Amygdala (tissue), 56 donors: ENCODE results near the gene ELFN1.
A peak's percentile ranks its signal among the peaks of the same experiment; 100 is the strongest.

ENCODE experiments used
- DNase-seq, 56 donors: peaks; one replicate each; lab custom pipeline; 2025; lab: John Stamatoyannopoulos, UW

ELFN1 gene

DNA sequence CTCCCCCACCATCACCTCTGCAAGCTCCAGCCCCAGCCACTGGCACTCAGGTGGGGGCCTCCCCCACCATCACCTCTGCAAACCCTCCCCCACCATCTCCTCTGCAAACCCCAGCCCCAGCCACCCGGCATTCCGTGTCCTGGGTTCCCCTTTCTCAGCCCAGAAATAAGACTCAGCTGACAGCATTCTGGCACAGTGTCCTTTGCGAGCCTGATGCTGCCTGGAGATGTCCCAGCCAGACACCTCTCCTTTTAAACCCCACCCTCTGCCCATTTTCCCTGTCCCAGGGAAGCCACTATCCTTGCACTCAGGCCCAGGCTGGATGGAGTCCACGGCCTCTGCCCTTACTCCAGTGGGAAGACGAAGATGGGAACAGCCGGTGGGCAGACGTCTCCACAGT, 49.8 kb downstream of the ELFN1 start:
- no peak for DNase-seq

- peak in 10 of 56 donors; percentile 11 to 37 (median 23) for DNase-seq
Observed at GRCh38 chr7:1720326-1720725, 50.2 kb downstream of the ELFN1 start.

DNA sequence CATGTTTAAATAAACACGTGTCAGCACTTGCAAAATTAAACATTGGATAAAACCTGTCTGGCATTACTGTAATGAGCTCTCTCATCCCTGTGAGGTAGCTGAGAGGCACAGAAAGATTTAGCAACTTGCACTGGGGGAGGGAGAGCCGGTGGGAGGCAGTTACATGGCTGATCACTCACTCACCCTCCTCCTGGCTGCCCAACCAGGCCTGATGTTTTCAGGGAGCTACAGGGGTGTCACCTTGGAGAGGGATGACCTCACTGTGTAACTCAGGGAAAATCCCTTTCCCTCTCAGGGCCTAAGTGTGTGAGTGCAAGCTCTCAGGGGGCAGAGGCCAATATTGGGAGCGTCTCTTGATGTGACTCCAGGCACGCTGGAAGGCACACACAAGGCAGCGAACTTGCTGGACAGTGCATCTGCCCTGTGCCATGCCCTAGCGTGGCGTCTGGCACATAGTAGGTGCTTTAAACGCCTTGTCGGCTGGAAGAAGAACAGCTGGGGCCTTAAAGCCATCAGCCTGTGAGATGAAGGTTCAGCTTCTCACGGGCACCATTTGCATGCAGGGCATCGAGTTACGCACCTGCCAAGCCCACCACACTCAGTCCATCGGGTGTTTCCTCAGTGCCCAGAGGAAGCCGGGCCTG, 51.1 kb downstream of the ELFN1 start:
- DNase-seq, result no peak

DNA sequence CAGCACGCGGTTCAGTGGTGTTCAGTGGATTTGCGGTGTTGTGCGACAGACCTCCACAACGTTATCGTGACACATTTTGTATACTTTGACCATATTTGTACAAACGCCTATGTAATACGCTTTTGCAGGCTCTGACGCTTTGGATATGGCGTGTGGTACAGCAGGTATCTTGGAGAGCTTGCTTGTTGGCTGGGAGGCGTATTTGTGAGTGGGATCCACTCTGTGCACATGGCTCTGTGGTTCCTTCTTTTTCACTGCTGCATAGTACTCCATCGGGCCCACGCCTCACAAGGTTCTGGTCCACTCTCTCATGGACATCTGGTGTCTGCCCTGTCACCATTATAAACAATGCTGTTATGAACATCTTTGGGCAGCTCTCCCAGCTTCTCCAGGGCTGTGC, 53.2 kb downstream of the ELFN1 start:
- DNase-seq, result no peak

GRCh38 chr7:1724118-1724910, 54.2 kb downstream of the ELFN1 start:
- DNase-seq, result no peak

GRCh38 chr7:1725199-1725690, 55.2 kb downstream of the ELFN1 start:
- no peak for DNase-seq

DNA sequence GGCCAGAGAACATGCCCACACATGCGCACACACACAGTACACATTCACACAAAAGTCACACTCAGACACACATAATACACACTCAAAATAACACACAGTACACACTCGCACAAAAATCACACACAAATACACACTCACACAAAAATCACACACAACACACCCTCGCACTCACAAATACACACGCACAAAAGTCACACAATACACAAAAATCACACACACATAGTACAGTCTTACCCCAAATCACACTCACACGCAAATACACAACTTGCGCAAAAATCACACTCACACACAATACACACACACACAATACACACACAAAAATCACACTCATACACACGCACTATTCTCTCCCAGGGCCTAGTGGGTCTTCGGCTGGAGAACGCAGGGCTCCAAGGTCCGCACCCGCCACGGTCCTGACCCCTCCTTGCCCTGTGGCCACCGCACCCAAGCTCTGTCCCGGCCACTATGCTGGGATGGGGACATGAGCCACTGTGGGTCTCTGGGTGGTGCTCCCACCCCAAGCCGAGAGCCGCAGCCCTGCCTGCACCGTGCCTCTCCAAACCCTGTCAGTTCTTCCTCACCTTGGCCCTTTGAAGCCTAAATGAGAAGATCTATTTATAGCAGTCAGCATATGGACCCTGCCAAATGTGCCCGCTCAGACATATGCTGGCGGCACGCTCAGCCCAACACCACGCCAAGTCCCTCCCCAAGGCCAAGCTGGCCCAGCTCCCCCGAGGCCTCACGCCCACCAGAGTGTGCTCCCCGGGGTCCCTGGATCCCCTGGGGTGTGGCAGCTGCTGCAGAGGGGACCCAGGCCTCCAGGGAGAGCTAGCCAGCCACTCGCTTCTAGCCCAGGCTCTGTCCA, 55.9 kb downstream of the ELFN1 start:
- no peak for DNase-seq

GRCh38 chr7:1727079-1727478, 57.0 kb downstream of the ELFN1 start:
- no peak for DNase-seq

DNA sequence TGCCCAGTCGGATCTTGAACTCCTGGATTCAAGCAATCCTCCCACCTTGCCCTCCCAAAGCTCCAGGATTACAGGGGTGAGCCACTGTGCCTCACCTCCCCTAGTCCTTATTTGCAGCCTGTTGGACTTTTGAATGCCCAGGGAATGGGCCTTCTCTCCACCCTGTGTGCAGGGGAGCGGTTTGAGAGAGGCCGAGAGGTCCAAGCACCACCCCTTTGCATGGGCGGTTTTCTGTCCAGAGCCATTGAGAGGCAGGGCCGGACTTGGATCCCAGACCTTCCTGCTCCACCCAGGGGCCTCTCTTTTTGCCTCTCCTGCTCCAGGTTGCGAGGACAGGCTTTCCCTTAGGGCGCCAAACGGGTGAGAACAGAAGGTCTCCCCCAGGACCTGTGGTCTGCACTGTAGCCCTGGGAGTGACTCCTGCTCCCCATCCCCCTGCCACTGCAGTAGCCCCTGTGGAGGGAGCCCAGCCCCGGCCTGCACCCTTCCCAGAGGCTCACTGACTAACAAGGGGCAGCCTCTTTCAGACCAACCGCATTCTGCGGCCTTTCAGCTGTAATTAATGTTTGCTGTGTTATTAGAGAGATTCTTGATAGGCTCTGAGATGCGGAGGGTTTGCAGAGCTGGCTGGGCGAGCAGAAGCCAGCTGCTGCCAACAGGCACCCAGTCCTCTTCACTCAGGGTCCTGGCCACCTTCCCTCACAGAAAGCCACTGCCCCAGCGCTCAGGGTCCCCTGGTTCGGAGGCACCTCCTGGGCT, 57.9 kb downstream of the ELFN1 start:
- DNase-seq, result no peak

DNA sequence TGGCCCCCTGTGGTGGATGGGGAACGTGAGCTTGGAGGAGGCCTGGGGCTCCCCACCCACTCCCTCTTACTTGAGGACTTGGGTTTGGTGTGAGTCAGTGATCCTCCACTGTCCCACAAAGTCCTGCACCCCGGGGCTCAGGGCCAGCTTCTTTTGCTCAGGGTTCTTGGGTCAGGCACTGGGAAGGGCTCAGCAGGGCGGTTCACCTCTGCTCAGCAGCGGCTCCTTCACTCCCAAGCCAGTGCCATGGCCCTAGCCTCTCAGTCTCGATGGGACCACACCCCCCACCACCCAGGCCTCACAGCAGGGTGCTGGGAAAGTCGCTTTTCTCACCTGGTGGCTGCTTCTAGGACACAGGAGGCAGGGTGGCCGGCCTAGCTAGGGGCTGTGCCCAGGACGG, 59.1 kb downstream of the ELFN1 start:
- no peak for DNase-seq

GRCh38 chr7:1729773-1730172, 59.7 kb downstream of the ELFN1 start:
- DNase-seq, result no peak

- DNase-seq, result no peak
Observed at GRCh38 chr7:1732072-1732471, 62.0 kb downstream of the ELFN1 start.

DNA sequence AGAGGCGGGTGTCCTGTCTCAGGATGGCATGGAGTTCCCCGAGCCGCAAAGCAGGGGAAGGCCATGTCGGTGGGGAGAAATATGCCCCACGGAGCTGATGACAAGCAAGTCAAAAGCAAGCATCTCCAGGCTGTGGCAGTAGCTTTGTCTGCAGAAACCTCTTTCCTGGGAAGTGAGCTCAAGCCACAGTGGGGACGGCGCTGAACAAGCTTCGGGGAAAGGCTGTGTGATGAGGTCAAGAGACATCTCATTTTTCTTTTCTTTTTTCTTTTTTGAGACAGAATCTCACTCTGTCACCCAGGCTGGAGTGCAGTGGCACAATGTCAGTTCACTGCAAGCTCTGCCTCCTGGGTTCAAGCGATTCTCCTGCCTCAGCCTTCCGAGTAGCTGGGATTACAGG, 62.6 kb downstream of the ELFN1 start:
- no peak for DNase-seq

- no peak for DNase-seq
Observed at GRCh38 chr7:1733206-1733907, 63.3 kb downstream of the ELFN1 start.

GRCh38 chr7:1733908-1734730, 64.0 kb downstream of the ELFN1 start:
- DNase-seq, result no peak

DNA sequence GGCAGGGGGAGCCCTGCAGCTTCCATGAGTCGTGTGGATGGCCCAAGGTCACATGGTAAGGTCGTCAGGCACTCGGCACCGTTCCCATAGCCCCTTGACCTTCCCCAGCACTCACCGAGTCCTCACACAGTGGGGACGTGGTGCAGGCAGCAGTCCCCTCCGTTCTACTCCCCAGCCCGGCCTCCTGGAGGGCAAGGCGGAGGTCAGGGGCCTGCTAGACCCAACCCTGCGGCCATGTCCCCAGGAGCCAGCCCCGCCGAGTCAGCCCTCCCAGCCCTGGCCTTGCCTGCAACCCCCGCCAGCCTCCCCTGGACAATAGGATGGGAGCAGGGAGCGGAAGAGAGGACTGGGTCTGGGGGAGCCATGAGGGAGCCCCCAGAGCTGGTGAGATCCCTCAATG, 65.2 kb downstream of the ELFN1 start:
- no peak for DNase-seq

- no peak for DNase-seq
Observed at GRCh38 chr7:1735806-1736483, 65.9 kb downstream of the ELFN1 start.

- no peak for DNase-seq
Observed at GRCh38 chr7:1736484-1736817, 66.4 kb downstream of the ELFN1 start.
